ENCODE data around the gene ZSWIM6.

The ZSWIM6 gene

DNA sequence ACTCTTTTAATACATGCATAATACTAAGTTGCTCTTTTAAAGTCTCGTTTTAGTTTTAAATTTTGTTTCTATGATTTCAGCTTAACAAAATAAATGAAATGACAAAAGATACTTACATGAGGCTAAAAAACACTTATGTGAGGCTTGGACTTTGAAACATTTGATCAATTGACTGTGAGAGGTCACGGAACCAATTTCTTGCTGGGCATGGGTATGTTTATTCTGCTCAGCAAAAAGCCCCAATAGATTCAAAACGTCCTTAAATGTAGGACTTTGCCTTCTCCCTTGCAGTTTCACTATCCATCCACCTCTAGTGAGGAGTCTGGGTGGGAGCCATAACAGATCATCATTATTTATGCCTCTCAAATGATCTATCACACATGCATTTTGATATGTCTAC lies 191.9 kb downstream of the ZSWIM6 start:
- Histone ChIP-seq H3K4me1 (ENCODE audit: insufficient read depth, low read length) (no peaks in the 10 kb centered on the region), H3K9me3 (ENCODE audit: control insufficient read depth, insufficient read depth, low read length) (no peaks in the 10 kb centered on the region), H3K36me3 (ENCODE audit: insufficient read depth, low read length) (no peaks in the 10 kb centered on the region), H3K9ac (ENCODE audit: low read depth, low read length) (no peak overlapping the region)

DNA sequence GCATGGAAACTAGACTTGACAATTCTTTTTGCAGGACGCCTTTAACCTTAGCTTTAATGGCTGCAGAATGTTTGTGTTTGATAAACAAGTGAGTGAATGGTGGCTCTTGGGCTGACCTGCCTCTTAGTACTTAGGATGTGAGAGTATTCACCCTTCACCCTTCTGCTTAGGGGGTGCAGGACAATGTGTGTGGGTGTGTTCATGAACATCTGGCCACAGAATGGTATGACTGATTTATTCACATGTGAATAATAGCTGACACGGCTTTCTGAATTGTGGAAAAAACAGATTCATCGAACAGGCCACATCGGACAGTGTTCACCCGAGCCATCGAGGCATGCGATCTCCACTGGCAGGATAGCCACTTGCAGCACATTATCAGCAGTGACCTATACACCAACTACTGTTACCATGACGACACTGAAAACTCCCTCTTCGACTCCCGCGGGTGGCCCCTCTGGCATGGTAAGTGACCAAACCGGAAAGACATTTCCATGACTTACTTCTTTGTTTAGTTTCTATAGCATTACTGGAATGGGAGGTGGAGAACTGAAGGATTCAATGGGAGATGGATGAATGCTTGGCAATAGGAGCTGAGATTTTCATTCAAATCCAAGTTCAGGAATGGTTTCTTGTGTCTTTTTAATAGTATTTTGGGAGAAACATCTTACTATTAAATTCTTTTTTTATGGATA lies 193.6 kb downstream of the ZSWIM6 start:
- H3K9me3 ChIP-seq (ENCODE audit: control insufficient read depth, insufficient read depth, low read length) = no peaks in the 10 kb centered on the region
- no peaks in the 10 kb centered on the region for H3K36me3 ChIP-seq (ENCODE audit: insufficient read depth, low read length)
- H3K9ac ChIP-seq (ENCODE audit: low read depth, low read length) = no peak overlapping the region
- H3K4me1 ChIP-seq (ENCODE audit: insufficient read depth, low read length) = no peaks in the 10 kb centered on the region

DNA sequence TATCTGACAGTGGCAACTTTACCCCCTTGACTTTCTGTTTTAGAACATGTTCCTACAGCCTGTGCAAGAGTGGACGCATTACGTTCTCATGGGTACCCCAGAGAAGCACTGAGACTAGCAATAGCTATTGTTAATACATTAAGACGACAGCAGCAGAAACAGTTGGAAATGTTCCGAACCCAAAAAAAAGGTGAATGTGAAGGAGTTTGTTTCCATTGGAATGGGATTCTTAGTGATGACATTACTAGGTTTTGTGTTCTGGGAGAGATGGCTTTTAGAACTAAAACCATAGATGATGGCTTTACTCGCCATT lies 194.1 kb downstream of the ZSWIM6 start:
- no peaks in the 10 kb centered on the region for H3K36me3 ChIP-seq (ENCODE audit: insufficient read depth, low read length)
- H3K9me3 ChIP-seq (ENCODE audit: control insufficient read depth, insufficient read depth, low read length) = no peaks in the 10 kb centered on the region
- no peak overlapping the region for H3K9ac ChIP-seq (ENCODE audit: low read depth, low read length)
- H3K4me1 ChIP-seq (ENCODE audit: insufficient read depth, low read length) = no peaks in the 10 kb centered on the region

GRCh38 chr5:61532983-61533382 lies 200.9 kb downstream of the ZSWIM6 start:
- Histone ChIP-seq H3K9me3 (ENCODE audit: control insufficient read depth, insufficient read depth, low read length) (no peaks in the 10 kb centered on the region; the same call in 1 of the 2 replicates), H3K4me1 (ENCODE audit: insufficient read depth, low read length) (no peaks in the 10 kb centered on the region), H3K36me3 (ENCODE audit: insufficient read depth, low read length) (no peaks in the 10 kb centered on the region), H3K9ac (ENCODE audit: low read depth, low read length) (no peak overlapping the region)

GRCh38 chr5:61534481-61535267 lies 202.6 kb downstream of the ZSWIM6 start:
- Histone ChIP-seq H3K9me3 (ENCODE audit: control insufficient read depth, insufficient read depth, low read length) (no peaks in the 10 kb centered on the region; the same call in 1 of the 2 replicates), H3K36me3 (ENCODE audit: insufficient read depth, low read length) (no peaks in the 10 kb centered on the region), H3K4me1 (ENCODE audit: insufficient read depth, low read length) (no peaks in the 10 kb centered on the region), H3K9ac (ENCODE audit: low read depth, low read length) (no peak overlapping the region)

GRCh38 chr5:61535828-61536227 lies 203.8 kb downstream of the ZSWIM6 start:
- H3K4me1 ChIP-seq (ENCODE audit: insufficient read depth, low read length) = no peaks in the 10 kb centered on the region
- H3K9me3 ChIP-seq (ENCODE audit: control insufficient read depth, insufficient read depth, low read length) = no peaks in the 10 kb centered on the region; the same call in 1 of the 2 replicates
- no peak overlapping the region for H3K9ac ChIP-seq (ENCODE audit: low read depth, low read length)
- no peaks in the 10 kb centered on the region for H3K36me3 ChIP-seq (ENCODE audit: insufficient read depth, low read length)

GRCh38 chr5:61536922-61537321 lies 204.9 kb downstream of the ZSWIM6 start:
- Histone ChIP-seq H3K36me3 (ENCODE audit: insufficient read depth, low read length) (peaks cover 8% of the 10 kb centered on the region), H3K4me1 (ENCODE audit: insufficient read depth, low read length) (no peaks in the 10 kb centered on the region), H3K9me3 (ENCODE audit: control insufficient read depth, insufficient read depth, low read length) (peaks cover 4% of the 10 kb centered on the region; the same call in 1 of the 2 replicates), H3K9ac (ENCODE audit: low read depth, low read length) (no peak overlapping the region)

DNA sequence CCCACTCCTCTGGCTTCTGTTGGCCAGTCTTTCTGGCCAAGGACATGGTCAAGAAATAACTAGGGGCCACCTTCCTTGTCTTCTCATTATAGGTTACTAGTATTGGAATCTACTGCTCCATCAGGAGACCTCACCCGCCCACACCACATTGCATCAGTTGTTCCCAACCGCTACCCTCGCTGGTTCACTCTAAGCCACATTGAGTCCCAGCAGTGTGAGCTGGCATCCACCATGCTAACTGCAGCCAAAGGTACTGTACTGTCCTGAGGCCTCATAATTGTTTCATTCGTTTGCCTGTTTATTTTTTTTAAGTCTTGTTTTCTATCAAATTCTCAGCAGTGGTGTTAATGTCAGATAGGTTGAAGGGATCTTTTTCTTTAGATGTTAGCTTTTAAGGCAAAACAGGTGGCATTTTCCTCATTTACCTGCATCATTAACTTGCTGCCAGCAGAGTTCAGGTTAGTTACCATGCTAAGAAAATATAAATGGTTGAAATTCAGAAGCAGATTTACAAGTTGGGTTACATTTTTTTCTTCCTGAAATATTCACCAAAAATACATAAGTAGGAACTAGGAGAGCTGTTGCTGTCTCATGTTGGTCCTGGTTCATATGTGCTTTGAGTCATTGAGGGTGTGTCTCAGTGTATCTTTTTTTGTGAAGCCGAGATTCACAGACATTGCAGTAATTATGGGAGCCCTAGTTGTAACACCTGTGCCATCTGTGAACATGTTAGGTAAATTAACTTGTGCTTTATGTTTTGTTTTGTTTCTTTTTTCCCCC lies 206.9 kb downstream of the ZSWIM6 start:
- no peak overlapping the region for H3K9ac ChIP-seq (ENCODE audit: low read depth, low read length)
- peaks cover 9% of the 10 kb centered on the region; the same call in 1 of the 2 replicates for H3K9me3 ChIP-seq (ENCODE audit: control insufficient read depth, insufficient read depth, low read length)
- H3K4me1 ChIP-seq (ENCODE audit: insufficient read depth, low read length) = no peaks in the 10 kb centered on the region
- H3K36me3 ChIP-seq (ENCODE audit: insufficient read depth, low read length) = peaks cover 20% of the 10 kb centered on the region

DNA sequence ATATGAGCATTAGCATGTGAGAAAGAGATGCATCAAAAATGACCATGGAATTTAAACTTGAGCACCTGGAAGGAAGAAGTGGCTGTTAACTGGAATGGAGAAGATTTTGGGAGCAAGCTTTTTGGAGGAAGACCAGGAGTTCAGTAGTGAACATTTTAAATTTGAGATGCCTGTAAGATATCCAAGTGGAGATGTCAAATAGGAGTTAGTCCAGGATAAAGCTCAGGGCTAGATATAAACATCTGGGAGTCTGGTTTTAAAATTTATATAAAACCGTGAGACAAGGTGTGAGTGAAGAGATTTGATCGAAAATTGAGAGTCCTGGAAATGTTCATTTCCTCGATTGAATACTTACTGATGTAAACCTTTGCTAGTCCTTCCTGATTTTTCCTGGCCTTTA lies 217.5 kb downstream of the ZSWIM6 start:
- Histone ChIP-seq H3K4me1 (ENCODE audit: insufficient read depth, low read length) (no peaks in the 10 kb centered on the region), H3K9ac (ENCODE audit: low read depth, low read length) (no peak overlapping the region)

DNA sequence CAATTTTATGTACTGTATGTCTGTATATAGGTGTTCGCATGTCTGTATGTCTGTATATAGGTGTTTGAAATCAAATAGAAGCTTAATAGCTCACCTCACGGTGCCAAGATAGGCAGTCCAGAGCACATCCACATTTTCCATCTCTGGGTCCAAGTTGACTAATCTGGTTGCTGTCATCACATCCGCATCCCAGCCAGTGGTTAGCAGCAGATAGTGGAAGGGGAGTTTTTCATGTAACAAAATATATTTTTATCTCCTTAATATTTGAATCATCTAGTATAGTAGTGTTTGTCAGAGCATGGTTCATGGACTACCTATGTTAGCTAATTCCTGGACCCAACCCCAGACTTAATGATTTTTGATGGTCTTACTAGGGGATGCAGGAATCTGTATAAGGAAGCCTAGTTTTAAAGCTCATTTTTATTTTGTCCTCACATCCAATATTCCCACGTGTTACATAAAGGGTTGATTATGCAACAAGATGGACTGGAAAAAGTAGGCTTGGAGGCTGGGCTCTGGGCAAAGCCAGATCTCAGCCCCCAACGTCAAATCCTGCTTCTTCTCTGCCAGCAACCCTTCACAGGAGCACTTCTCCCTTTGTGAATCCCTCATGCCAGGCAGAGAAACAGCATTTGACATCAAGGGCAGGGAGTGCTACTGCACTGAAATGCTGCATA lies 219.7 kb downstream of the ZSWIM6 start:
- H3K9me3 ChIP-seq (ENCODE audit: control insufficient read depth, insufficient read depth, low read length) = no peaks in the 10 kb centered on the region; the same call in 1 of the 2 replicates
- H3K4me1 ChIP-seq (ENCODE audit: insufficient read depth, low read length) = no peaks in the 10 kb centered on the region
- H3K9ac ChIP-seq (ENCODE audit: low read depth, low read length) = no peak overlapping the region
- H3K36me3 ChIP-seq (ENCODE audit: insufficient read depth, low read length) = no peaks in the 10 kb centered on the region

More for the DNA sequence above, 217.5 kb downstream of the ZSWIM6 start:
- no peaks in the 10 kb centered on the region for H3K36me3 ChIP-seq (ENCODE audit: insufficient read depth, low read length)
- no peaks in the 10 kb centered on the region; the same call in 1 of the 2 replicates for H3K9me3 ChIP-seq (ENCODE audit: control insufficient read depth, insufficient read depth, low read length)

DNA sequence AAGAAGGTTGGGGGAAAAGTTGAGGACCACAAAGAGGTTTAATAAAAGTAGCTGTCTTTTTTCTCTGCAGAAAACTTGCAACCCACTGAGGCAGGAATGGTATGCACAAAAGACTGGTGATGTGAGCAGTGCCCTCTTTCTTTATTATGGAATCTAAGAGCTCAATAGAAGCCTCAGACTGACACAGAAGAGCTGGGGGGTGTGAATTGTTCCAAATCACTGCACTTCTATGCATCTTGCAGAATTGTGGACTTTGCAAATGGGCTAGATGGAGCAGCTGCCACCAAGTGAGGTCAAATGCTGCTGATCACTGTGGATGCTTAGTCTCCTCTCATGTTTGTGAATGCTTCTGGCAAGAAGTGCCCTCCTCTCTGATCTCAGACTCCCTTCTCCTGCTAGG lies 227.1 kb downstream of the ZSWIM6 start:
- H3K9ac ChIP-seq (ENCODE audit: low read depth, low read length) = no peak overlapping the region

GRCh38 chr5:61559722-61560121 lies 227.7 kb downstream of the ZSWIM6 start:
- Histone ChIP-seq H3K9me3 (ENCODE audit: control insufficient read depth, insufficient read depth, low read length) (no peaks in the 10 kb centered on the region; the same call in 1 of the 2 replicates), H3K4me1 (ENCODE audit: insufficient read depth, low read length) (no peaks in the 10 kb centered on the region), H3K36me3 (ENCODE audit: insufficient read depth, low read length) (no peaks in the 10 kb centered on the region), H3K9ac (ENCODE audit: low read depth, low read length) (no peak overlapping the region)

More for the DNA sequence above, 227.1 kb downstream of the ZSWIM6 start:
- H3K36me3 ChIP-seq (ENCODE audit: insufficient read depth, low read length) = no peaks in the 10 kb centered on the region
- no peaks in the 10 kb centered on the region for H3K4me1 ChIP-seq (ENCODE audit: insufficient read depth, low read length)
- no peaks in the 10 kb centered on the region; the same call in 1 of the 2 replicates for H3K9me3 ChIP-seq (ENCODE audit: control insufficient read depth, insufficient read depth, low read length)

DNA sequence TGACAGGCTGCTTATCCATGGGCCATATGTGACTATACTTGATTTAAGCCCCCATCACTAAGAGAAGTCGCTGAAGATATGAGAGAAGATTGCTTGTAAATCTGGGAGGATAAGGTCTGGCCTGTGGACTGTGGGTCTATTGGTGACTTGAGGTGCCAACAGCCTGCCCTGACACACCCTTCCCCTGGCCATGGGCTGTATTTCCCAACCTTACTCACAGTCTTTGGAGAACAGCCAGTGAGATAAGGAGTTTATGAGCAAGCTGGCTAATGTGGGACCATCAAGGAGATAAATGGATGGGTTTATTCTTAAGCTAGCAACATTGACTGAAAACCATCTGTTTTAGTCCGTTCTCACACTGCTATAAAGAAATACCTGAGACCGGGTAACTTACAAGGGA lies 231.3 kb downstream of the ZSWIM6 start:
- H3K9me3 ChIP-seq (ENCODE audit: control insufficient read depth, insufficient read depth, low read length) = no peaks in the 10 kb centered on the region
- no peak overlapping the region for H3K9ac ChIP-seq (ENCODE audit: low read depth, low read length)
- H3K4me1 ChIP-seq (ENCODE audit: insufficient read depth, low read length) = no peaks in the 10 kb centered on the region
- H3K36me3 ChIP-seq (ENCODE audit: insufficient read depth, low read length) = no peaks in the 10 kb centered on the region

DNA sequence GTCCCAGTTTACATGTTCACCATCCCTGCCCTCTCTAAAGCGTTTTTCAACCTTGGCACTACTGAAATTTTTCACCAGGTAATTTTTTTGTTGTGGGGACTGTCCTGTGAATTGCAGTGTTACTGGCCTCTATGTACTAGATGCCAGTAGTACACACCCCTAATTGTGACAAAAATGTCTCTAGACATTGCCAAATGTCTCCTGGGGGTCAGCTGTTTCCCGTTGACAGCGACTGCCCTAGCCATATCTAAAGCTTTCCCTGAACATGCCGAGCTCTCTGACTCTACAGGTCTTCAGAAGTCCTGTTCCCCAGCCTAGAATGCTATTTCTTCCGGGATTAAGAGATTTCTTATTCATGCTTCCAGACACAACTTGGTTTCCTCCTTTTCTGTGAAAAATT lies 235.3 kb downstream of the ZSWIM6 start:
- Histone ChIP-seq H3K36me3 (ENCODE audit: insufficient read depth, low read length) (no peaks in the 10 kb centered on the region), H3K4me1 (ENCODE audit: insufficient read depth, low read length) (no peaks in the 10 kb centered on the region), H3K9ac (ENCODE audit: low read depth, low read length) (no peak overlapping the region), H3K9me3 (ENCODE audit: control insufficient read depth, insufficient read depth, low read length) (no peaks in the 10 kb centered on the region)
